Activated effector memory CD4-positive, alpha-beta T cell treated with Interleukin-2 at 50 U/mL for 16 hours (primary cell): ENCODE measurements around the gene CAMSAP1.

Source experiments
- DNase-seq: peaks from one replicate; pipeline ENCODE4 v3.0.0-alpha.2; 2020

The CAMSAP1 gene

DNA sequence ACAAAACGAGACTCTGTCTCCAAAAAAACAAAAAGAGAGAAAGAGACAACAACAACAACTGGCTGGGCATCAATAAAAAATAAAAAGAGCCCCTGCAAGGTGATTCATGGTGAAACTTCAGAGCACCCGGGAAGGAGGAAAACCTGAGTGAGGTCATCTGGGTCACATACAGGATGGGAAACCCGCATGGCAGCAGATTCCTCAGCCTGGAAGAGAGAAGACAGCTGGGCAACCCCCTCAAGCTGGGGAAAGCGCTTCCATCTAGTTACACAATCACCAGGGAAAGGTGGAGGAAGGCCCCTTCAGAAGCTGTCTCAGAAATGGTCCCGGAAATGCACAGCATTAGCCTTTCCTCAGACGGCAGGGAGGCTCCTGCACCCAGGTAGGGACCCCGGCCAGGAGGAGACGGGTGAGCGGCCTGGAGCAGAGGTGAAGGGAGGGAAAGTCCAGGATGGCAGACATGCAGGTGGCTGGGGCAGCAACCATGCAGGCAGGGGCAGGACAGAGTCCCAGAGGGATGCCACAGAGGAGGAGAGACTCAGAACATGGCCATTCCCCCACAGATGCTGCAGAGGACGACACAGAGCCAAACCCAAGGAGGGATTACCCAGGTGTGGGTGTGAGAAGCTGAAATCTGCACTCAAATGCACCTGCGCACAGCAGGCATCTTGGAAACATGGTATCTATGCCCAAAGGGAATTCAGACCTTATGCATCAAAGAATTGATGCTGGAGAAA is 29.4 kb downstream of the CAMSAP1 start:
- no peak for DNase-seq

DNA sequence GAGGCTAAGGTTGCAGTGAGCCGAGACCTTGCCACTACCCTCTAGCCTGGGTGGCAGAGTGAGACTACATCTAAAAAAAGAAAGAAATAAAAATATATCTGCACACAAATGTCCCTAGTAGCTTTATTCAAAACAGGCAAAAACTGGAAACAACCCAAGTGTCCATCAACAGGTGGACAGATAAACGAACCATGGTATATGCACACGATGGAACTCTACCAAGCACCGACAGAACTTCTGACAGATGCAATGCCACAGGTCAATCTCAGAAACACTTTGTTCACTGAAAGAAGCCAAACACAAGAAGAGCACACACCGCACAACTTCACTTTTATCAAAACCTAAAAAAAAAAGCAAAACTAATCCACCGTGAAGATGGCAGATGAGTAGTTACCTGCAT is 30.4 kb downstream of the CAMSAP1 start:
- no peak for DNase-seq

DNA sequence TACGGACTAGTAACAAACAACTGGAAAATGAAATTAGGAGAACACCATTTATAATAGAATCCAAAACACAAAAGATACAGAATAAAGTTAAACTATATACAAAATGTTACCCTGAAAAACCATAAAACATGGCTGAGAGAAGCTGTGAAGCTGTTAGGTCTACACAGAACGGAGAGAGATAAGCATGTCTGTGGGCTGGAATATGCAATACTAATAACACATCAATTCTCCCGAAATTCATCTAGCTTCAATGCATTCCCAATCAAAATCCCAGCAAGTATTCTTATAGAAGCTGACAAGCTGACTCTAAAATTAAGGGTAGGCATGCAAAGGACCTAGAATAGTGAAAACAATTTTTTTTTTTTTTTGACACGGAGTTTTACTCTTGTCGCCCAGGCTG is 32.5 kb downstream of the CAMSAP1 start:
- DNase-seq, result no peak

DNA sequence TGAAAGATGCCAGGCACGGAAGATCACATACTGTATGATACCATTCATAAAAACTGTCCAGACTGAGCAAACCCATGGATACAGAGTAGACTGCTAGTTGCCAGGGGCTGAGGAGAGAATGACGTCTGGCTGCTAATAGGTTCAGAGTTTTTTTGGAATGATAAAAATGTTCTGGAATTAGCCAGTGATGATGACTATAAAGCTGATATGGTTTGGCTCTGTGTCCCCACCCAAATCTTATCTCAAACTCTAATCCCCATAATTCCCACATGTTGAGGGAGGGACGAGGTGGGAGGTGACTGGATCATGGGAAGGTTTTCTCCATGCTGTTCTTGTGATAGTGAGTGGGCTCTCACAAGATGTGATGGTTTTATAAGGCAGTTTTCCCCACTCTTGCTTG is 37.4 kb downstream of the CAMSAP1 start:
- no peak for DNase-seq

DNA sequence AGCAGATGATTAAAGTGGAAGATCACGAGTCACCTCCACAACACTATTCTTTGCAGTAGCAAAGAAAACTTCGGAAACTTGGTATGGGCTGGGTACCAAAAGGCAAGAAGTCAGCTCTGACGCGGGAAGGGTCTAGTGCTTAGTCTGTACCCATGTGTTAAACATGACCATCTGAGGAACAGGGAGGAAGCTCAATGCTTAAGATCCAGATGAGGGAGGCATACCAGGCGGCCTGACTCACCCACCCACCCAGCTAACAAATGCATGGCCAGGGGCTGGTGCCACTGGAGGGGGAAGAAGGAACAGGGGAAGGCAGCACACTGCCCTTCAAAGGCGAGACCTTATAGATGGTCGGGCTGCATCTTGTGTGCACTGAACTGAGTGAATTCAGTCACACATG is 41.8 kb downstream of the CAMSAP1 start:
- DNase-seq, result no peak

DNA sequence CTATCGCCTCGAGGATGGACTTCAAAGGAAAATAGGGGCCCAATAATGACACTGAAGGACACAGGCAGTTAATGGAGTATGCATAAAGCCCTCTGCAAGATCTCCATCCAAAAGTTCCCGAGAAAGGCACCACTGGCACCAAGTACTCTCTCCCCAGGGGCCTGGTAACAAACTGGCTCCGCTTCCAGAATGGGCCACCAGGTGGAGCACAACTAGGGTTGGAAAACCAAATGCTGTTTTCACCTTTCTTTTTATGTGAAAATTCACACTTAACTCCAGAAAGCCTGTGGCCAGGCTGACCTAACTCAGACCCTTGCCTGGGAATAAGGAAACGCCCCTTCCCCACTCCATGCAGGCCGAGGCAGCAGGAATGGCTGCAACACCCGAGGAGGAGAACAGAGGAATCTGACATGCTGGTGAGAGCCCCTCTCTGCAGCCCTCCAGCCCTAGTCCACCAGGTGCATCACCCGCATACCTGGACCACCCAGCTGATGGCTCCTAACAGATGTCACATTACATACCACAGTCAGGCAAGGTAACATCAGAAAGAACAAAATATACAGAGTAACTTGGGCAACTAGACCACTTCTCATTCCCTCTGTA is 42.8 kb downstream of the CAMSAP1 start:
- peak; percentile 53 for DNase-seq

DNA sequence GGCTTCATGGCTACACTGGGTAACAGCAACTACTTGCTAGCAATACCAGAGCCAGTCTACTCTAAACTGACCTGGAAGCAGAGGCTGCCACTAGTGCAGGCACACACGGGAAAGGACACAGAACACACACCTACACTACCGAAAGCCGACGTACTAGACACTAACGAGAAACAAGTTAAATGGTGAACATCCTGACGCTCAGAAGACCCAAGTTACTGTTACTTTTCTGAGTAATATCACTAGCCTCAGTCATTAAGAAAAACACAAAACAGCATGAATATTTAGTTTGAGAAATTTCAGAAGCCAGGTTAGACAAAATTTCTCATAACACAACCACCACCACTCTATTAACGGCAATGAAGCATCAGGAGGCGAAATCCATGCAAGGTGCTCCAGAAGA is 44.5 kb downstream of the CAMSAP1 start:
- no peak for DNase-seq

DNA sequence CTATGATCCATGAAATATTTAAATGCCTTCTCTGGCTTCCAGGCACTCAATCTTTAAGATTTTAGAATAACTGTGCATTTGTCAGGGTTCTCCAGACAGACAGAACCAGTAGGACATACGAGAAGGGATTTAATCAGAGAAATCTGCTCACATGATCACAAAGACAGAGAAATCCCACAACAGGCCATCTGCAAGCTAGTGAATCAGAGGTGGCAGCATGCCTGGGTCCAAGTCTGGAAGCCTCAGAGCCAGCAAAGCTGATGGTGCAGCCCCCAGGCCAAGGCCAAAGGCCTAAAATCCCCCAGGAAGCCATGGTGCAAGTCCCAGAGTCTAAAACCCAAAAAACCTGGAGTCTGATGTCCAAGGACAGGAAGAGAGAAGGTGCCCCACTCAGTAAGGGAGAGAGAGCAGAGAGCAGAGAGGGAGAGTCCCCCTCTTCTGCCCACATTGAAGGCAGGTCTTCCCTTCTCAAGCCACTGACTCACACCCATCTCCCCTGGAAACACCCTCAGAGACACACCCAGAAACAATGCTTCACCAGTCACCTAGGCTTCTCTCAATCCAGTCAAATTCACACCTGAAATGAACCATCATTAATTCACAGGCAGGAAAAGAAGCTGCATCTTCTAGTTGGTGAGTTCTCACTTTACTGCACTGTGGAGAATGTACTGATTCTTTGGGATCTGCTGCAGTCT is 48.7 kb downstream of the CAMSAP1 start:
- no peak for DNase-seq

DNA sequence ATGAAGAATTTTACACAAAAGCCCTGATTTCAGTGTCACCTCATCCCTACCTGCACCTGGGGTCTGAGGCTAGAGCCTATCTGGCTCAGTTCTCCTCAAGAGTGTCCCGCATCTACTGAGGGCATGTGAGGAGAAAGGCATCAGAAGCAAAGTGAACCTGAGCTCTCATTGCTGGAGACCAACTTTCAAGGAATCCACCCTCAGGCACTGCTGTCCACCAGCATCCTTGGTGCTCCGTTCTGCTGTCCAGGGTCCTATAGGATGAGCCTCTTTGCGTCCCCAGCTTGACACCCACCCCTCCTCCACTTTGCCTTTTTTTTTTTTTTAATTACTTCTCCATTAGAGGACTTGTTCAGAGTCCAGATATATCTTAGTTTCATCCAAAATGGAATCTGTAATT is 49.5 kb downstream of the CAMSAP1 start:
- no peak for DNase-seq

DNA sequence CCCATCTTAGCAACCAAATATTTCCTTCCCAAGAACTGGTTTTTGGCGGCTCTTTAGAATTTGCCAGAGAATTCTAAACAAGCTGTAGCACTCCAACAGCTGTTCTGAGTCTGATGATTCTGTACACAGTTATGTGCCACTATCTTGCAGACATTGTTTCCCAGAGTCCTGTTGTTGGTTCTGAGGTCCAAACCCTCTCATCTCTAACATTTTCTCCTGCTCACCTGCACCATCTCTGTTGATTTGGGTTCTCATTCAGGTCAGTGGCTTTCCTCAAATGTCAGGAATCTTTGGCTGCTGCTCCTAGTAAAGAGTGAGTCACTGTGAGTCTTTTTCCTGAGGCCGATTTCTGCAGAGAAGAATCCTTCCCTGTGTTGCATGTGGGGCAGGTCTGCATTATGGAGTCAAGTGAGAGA is 50.0 kb downstream of the CAMSAP1 start:
- DNase-seq, result no peak

DNA sequence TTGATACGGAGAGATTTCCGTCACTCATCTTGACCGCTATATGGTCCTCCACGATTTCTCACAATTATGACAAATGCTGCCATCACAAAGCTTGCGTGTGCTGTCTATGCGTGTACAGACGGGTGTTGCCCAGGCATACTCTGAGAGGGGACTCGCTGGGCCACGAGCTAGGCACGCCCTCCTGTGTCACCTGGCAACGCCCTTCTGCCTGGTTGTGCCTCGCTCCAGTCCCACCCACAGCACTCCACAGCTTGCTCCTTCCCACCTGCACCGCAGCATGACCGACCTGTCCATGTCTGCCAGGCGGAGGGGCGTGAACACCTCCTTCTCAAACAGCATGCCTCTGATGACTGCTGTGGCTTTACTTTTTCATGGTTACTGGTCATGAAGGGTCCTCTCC is 55.6 kb downstream of the CAMSAP1 start:
- DNase-seq, result no peak

DNA sequence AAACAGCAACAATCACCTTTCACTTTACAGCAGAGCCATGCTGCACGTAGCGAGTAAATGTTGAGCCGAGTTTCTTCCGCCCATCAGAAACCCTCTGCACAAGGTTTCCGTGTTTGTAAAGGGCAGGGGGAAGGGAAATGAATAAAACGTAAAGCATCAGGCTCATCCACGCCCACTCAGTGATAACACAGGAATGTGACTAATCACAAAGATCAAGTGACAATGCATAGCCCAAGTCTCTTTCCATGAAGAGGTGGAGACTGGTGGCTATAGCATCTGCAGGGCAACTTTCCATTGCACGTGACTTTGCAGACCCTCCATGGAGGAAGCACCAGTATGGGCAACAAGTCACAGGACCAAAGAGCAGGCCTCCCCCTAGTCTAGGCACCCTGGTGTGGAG is 56.6 kb downstream of the CAMSAP1 start:
- no peak for DNase-seq

DNA sequence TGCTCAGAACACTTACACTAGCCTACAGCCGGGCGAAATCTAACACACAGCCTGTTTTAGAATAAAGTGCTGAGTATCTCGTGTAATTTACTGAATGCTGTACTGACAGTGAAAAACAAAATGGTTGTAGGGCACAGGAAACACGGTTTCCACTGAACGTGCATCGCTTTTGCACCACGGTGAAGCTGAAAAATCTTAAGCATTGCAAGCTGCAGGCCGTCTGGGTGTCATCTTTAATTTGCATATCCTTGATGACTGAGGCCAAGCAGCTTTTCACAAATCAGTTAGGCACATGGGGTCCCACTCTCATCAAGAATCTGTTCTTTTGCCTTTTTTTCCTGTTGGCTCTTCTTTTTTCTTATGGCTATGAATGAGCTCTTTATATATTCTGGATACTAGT is 58.2 kb downstream of the CAMSAP1 start:
- DNase-seq, result no peak

DNA sequence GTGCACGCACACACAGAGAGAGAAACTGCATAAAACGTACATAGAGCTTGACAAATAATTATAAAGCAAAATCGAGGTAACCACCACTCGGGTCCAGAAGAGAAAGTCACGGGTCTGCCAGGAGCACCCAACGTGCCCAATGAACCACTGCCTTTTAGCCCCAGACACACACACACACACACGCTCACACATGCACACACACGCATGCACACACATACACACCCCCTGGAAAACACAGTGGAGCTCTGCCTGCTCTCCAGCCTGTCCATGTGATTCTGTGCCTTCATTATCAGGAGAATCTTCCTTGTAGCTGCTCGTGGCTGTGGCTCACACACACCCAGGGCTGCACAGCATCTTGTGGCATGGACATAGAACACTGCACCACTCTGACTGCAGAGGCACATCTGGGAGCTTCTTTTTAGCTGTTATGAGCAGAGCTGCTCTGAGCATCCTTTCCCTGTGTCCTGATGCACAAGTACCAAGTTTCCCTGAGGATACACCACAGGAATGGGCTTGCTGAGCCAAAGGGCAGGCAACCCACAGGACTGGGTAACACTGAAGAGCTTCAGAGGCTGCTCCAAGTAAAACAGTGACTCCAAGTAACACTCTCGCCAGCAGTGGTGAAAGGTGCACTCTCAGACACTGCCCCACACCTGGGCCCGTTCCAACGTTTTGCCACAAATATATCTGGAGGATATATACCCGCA is 58.9 kb downstream of the CAMSAP1 start:
- no peak for DNase-seq

DNA sequence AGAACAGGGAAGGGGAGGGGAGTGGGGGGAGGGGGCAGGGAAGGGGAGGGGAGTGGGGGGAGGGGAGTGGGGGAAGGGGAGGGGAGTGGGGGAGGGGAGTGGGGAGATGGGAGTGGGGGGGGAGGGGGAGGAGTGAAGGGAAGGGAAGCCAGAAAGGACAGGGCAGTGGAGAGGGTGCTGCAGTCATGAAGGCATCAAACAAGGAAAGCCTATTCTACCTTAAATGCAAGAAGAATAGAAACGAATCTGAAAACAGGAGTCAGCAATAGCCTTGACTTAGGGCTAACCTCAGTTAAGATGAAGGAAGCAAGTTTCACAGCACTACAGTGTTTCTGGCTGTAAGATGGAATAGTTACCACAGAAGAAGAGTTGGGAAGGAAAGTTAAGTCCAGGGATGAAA is 59.5 kb downstream of the CAMSAP1 start:
- DNase-seq, result no peak

DNA sequence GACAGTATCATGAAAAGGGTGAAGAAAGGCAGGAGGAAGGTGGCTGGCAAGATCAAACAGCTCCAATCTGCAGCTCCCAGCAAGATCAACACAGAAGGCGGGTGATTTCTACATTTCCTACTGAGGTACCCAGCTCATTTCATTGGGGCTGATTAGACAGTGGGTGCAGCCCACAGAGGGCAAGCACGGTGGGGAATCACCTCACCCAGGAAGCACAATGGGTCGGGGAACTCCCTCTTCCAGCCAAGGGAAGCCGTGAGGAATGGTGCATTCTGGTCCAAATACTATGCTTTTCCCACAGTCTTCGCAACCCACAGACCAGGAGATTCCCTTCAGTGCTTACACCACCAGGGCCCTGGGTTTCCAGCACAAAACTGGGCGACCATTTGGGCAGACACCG is 66.8 kb downstream of the CAMSAP1 start:
- DNase-seq, result no peak

DNA sequence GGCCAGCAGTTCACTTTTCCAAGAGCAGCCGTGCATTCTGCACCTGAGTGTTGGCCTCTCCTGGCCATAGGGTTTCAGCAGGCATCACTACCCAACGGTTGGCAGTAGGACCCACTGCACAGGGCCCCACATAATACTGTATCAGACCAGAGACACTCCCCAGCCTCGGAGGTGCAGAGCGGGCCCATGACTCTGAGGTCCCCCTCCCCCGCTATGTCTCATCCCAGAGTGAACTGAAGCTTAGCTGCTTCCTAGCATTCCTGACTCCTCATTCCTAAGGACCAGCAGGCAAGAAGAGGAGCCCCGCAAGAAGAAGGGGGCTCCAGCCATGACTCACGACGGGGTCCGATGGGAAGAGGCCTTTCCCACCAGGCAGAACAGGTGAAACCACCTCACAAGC is 67.2 kb downstream of the CAMSAP1 start:
- no peak for DNase-seq

DNA sequence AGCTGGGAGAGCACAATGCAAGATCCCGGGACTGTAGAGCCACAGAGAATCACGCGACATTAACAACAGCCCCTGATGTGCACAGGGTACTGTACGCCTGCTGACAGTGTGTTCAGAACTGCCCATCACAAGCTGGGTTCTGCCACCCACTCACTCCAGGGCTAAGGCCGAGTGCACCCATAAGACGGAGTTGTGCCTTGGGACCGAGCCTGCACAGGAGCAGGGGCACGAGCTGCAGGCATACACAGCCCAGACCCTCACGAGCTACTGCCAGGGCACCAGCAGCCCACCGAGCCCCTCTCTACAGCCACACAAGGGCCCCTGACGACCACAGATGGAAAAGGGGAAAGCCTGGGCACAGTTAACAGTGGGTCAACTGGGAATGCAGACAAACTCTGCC is 67.8 kb downstream of the CAMSAP1 start:
- DNase-seq, result no peak

DNA sequence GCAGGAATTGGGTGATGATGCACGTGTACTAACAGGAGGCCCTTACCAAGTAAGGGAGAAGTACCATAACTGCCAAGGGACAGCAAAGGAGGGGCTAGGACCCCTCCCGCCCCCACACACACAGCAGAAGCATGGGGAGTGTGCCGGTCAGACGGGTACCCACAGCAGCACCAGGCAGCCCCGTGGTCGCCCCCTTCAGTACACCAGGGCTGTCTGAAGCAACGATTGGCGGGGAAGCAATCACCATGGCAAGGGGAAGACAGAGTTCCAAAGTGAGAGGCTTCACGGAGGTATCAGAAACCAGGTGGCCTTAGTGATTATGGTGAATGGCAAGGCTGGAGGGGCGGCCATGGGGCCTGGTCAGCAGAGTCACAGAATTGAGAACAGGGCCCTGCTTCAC is 72.2 kb downstream of the CAMSAP1 start:
- no peak for DNase-seq

DNA sequence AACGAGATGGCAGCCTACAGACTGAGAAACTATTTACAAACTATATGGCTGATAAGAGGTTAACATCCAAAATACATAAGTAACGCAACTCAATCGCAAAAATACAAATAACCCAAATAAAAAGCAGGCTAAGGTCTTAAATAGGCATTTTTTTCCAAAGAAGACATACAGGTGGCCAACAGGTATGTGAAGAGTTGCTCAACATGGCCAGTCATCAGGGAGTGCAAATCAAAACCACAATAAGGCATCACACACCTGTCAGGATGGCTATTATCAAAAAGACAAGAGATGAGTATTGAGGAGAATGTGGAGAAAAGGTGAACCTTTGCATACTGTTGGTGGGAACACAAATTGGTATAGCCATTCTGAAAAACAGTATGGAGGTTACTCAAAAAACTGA is 73.5 kb downstream of the CAMSAP1 start:
- no peak for DNase-seq

DNA sequence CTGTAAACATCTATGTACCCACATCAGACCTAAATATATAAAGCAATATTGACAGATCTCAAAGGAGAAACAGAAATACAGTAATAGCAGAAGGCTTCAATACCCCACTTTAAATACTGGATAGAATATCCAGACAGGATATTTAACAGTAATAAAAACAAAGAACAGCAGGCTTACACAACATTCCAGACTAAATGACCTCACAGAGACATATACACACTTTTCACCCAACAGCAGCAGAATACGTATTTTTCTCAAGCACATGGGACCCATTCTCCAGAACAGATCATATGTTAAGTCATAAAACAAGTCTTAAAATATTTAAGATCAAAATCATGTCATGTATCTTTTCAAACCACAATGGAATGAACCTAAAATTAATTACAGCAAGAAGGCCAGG is 76.8 kb downstream of the CAMSAP1 start:
- DNase-seq, result no peak

DNA sequence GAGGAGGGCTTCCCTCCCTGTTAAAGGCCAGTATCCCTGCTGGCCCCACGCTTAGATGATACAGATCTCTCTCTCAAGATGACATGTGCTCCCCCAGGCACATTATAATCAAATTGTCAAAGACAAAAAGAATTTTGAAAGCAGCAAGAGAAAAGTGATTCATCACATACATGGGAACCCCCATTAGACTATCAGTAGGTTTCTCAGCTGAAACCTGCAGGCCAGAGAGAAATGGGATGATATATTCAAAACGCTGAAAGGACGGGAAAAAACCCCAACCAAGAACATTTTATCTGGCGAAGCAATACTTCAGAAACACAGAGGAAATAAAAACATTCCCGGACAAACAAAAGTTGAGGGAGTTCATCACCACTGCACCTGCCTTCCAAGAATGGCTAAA is 78.7 kb downstream of the CAMSAP1 start:
- no peak for DNase-seq

DNA sequence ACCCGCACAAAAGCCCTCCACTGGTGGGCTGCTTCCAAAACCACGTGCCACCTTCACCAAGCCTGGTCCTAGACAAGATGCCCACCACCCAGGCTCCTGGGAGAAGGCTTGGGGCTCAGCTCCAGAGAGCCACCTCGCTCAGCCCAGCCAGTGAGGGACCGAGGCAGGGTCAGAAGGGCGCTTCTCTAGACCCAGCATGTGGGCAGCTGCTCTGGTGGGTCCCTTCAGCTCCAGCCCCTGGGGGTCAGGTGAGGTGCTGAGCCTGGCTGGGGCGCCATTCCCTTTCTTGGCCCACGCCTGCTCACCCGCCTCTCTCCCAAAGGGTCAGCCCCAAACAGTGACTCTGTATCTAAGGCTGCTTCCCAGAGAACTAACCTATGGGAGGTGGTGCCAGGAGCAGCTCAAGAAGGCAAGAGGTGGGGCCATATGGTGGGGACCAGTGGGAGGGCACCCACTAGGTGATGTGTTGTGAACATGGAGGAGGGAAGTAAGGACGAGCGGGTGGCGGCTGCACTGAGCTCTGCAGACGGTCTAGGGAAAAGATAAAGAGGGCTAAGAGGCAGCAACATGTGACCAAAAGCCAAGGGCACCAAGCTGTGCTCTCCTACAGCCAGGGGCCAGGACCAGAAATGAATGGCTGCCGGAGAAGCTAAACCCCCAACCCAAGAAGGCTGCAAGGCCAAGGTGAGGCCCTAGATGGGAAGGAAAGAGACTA is 79.3 kb downstream of the CAMSAP1 start:
- no peak for DNase-seq
